GM19023 (cell line): ENCODE measurements around the gene GPR3.
"Not testable (repeated sequence)": the region's sequence is repeated elsewhere in the genome, so short reads cannot be mapped to it uniquely, and the experiment has no call there.

ENCODE experiments used
- ATAC-seq: cut with Tn5 transposase; IDR thresholded peaks from one replicate; pipeline ENCODE4 v1.9.1; 2021; ENCODE audit warnings: mild to moderate bottlenecking, moderate library complexity; ENCODE audit not compliant: unreplicated experiment

GPR3 gene

DNA sequence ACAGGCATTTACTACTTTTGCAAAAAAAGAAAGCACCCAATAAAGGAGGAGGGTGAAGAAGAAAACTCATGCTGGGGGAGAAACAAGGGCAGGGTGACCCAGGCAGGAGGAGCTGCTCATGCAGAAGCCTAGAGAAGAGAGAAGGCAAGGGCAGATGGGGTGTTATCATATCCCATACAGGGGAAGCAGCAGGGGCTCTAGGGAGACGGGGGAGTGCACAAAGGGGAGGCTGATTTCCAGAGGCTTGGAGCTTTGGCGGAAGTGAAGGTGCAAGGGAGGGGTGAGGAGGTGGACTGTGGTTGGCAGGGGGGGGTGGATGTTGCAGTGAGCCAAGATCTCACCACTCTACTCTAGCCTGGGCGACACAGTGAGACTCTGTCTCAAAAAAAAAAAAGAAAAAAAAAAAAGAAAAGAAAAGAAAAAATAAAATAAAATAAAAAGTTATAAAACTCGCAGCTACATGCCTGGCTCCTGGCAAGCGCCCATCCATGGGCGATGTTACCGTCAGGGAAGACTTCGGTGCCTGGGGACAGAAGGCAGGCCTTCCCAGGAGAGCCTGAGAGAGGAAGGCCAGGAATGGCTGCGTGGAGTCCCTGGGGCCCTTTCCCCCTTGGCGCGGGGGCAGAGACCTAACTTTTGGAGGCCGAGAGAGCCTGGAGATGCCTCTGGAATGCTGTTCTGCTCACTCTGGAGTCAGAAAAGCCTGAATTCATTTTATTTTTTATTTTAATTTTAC, 14.5 kb upstream of the GPR3 start:
- no peak for ATAC-seq

DNA sequence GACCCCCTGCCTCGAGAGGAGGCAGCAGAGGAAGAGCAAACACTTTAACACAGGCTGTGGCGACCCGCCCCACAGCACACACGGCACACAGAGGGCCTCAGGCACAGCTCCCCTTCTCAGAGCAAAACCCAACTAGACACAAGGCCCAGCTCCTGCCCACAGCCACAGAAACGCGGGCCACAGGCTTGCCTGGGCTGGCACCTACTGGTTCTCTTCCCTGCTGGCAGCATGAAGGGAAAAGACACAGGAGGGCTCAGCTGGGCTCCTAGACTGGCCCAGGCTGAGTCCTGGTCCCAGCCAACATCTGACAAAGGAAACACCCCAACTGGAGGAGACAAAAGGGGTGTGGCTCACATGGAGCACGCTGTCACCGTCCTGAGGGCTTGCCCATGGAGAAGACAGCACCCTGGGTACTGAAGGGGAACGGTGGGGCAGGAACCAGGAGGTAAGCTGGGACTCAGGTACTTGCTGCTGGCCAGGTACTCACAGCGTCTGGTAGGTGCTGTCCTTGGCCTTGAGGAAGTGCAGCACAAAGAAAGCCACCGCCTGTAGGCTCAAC, 12.8 kb upstream of the GPR3 start:
- no peak for ATAC-seq

DNA sequence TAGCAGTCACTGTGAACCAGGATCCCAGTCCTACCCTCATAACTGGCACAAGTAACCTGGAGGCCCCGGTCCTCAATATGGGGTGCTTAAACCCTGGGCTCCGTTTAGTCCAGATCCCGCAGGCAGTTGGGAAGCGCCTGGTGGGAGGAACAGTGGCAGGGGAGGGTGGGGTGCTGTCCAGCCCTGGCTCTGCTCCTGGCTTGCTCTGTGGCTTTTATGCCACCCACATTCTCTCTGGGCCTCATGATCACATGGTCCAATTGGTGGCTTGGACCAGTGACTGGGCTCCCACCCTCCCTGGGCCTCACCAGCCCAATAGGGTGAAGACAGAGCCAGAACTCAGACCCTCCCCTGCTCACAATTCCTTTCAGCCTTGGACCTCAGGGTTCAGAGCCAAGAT, 12.2 kb upstream of the GPR3 start:
- ATAC-seq, result no peak

DNA sequence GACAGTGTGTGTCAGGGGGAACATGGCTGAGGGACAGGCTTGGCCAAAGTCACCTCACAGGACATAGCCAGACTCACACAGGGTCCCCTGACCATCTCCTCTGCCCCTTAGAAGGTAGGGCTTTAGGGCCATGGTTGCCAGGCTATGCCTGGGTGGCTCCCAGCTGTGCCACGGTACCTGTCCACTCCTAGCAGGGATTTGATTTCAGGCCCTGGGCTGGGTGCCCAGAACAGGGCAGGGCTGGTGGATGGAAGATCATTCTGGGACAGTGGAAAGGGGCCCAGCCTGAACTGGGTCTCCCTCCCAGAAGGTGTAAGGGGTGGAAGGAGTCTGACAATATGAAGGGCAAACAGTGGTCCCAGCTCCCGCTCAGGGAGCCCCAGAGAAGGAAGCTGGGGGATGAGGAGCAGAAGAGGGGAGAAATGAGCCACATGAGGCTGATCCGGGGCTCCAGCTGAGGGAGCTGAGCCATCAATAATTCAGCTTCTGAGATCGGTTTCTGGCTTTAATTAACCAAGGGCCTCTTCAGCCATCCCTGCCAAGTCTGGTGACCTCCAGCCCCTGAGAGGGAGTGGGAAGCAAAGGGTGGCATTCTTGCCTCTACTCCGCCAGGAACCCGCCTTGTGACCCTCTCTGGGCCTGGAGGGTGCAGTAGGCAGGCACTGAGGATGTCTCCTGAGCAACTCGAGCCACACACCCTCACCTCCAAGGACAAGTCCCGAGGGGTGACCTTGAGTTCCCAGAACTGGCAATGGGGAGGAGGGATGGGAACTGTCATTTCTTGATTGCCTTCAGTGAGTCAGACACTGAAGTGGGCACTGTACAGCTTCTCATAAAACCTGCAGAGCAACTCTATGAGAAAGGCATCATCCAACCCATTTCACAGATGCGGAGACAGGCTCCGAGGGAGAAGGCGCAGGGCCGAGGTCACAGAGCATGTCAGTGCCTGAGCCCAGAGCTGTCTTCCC, 11.4 kb upstream of the GPR3 start:
- ATAC-seq, result no peak

DNA sequence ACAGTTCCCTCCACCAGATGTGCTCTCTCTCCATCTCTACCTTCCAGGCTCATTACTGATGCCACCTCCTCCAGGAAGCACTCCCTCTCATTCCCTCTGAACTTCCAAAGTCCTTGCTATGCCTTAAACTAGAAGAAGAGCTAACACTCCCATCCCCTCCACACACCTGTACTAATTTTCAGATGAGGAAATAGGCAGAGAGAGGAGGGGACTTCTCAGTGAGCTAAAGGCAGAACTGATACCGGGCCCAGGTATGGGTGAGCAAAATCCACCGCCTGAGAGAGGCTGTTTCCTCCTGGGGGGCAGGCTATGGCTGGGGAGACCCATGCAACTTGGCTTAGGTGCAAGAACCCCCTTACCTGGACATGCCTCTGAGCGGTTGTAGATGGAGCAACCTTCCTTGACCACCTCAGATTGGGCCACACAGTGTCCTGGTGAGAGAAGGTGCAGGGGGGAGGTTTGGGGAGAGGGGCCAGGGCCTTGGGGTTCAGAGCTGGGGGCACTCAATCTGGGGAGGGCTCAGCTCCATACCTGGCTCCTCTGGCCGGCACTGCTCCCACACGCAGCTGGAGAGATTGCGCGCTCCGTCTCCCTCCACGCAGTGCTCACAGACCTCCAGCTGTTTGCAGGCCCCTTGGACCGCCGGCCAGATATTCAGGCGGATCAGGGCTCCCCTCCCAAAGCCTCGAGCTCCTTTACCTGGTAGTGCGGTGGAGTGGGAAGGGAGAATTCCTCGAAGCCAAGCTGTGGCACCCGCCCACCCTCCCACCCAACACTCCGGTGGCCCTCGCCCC, 10.3 kb upstream of the GPR3 start:
- no peak for ATAC-seq

DNA sequence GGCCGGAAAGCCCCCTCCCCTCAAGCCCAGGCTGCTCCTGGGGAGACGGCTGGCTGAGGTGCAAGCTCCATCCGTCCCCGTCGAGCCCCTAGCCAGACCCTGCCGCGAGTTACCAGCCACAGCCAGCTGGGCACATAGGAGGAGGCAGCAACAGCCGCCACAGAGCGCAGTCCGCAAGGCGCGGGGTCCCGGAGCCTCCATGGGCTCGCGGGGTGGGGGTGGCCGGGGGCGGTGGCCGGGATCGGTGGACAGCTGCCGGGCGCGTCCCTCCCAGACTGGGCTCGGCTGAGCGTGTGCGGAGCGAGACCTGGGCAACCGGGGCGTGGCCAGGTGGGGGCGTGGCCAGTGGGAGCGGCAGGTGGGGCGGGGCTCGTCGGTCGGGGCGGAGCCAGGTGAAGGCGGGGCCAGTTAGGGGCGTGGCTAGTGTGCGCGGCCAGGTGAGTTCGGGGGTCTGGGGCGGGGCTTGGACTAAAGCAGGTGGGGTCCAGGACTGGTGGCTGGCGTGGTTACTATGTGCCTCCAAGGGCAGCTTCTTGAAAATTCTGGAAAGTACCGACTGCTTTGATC, 9.3 kb upstream of the GPR3 start, which contains the start of gene CD164L2:
Gene CD164L2, minus strand, starts transcription at position 295 of the 567 bp plus-strand sequence. Its CDS starts 94 bp downstream, at position 201.
- no peak for ATAC-seq

DNA sequence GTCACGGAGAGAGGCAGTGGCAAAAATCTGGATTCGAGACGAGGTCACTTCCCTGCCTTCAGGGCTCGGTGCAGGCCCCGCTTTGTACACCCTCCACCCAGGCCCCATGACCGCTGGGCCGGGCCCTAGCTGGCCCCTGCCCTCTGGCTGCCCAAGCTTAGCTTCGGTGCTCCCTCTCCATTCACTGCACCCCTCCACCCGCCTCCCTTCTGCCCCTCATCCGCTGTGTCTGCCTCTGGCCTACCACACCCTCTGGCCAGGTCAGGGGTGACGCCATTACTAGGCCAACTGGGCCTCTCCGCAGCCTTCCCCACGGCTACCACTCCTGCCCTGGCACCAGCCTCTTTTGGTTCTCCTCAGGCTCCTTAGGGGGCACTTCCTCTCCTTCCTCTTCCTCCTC, 8.8 kb upstream of the GPR3 start:
- ATAC-seq, result no peak

DNA sequence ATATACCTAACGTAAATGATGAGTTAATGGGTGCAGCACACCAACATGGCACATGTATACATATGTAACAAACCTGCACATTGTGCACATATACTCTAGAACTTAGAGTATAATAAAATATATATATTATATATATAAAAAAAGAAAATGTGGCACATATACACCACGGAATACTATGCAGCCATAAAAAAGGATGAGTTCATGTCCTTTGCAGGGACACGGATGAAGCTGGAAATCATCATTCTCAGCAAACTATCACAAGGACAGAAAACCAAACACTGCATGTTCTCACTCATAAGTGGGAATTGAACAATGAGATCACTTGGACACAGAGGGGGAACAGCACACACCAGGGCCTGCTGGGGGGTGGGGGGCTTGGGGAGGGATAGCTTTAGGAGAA, 7.6 kb upstream of the GPR3 start:
- ATAC-seq, result not testable (repeated sequence)

DNA sequence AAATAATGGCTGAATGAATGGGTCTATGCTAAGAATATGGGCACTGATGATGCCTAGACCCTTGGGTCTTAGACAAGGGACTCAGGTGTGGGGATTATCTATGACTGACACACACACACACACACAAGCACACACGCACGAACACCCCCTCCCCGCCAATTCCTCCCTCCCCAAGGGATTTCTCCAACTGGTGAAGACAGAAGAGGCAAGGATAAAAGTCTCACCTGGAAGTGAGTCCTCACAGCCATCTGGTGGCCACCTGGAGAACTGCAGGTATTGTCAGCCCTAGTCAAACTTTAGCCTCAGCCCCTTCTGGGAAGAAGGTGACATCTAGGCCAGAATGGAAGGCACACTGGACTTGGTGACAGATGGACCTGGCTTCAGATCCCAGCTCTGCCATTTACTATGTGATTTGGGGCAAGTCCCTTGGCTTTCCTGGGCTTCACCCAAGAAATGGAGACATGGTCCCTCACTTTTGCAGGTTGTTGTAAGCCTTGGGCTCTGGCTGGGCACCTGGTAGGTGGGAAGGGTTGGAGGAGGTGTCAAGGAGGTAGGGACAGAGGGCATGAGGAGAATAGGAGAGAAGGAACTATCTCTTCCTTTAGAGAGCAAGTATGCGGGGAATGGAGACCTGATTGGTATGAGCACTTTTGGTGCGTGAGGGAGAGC, 4.0 kb upstream of the GPR3 start:
- no peak for ATAC-seq

DNA sequence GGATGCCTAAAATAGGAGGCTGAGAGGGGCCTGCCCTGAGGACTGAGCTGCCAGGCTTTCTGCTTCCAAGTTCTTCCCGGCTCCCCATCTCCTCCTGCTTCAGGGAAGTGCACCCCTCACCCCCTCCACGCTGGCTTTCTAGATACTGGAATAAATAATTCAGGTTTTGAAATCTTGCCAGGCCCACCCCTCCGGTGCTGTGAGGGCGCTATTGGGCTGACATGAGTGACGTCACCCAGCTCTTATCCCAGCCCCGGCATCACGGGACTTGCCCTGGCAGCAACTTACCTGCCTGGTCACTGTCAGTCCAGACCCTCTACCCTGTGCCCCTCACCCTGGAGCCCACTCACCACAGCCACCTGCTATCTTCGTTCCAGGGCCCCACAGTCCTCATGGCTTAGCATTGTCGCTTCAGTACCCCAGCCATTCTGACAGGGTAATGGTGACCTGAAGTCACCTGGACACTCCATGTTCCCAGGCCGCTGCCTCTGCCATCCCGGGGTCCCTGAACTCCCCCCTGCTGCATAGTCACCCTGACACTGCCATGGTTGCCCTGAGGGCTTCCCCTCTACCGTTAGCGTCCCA, 819 bp upstream of the GPR3 start:
- no peak for ATAC-seq

DNA sequence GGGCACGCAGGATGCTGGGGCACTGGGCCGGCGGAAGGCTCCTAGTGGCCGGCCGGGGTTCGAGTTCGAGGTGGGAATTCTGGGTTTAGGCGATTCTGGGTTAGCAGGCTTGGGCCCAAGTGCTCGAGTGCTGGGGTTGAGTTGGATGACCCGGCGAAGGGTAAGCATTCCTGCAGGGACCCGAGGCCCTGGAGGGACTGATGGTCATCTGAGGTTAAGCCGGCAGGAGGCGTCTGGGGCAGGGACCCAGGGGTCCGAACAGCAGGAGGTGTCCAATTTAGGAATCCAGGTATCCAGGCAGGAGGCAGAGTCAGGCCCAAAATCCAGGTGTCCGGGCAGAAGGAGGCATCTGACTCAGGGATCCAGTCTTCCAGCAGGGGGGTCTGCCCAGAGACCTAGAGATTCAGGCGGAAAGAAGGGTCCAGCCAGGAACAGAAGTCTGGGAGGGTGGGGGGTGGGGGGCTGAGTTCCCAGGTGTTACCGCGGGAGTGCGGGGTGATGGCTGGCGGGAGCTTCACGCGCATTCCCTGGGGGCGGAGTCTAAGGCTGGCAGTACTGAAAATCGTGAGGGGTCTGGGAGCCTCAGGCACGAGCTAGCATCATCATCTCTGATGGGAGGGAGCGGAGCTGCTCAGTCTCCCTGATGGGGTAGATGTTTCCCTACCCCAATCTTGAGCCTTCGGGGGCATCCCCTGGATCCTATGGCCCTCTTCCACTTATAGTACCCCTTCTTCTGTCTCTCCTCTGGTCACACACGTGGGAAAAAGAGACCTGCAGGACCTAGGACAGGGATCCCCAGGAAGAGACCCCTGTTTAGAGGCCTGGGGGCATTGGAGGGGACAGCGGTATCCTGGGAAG, 585 bp downstream of the GPR3 start:
- no peak for ATAC-seq

DNA sequence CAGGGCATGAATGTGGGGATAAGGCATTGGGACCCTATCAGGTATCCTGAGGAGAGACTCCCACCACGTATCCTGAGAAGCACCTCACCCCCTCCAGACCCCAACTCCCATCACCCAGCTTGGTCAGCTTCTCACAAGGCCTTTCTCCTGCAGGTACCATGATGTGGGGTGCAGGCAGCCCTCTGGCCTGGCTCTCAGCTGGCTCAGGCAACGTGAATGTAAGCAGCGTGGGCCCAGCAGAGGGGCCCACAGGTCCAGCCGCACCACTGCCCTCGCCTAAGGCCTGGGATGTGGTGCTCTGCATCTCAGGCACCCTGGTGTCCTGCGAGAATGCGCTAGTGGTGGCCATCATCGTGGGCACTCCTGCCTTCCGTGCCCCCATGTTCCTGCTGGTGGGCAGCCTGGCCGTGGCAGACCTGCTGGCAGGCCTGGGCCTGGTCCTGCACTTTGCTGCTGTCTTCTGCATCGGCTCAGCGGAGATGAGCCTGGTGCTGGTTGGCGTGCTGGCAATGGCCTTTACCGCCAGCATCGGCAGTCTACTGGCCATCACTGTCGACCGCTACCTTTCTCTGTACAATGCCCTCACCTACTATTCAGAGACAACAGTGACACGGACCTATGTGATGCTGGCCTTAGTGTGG, 1.3 kb downstream of the GPR3 start:
- ATAC-seq, result no peak

DNA sequence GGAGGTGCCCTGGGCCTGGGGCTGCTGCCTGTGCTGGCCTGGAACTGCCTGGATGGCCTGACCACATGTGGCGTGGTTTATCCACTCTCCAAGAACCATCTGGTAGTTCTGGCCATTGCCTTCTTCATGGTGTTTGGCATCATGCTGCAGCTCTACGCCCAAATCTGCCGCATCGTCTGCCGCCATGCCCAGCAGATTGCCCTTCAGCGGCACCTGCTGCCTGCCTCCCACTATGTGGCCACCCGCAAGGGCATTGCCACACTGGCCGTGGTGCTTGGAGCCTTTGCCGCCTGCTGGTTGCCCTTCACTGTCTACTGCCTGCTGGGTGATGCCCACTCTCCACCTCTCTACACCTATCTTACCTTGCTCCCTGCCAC, 1.8 kb downstream of the GPR3 start:
- no peak for ATAC-seq

DNA sequence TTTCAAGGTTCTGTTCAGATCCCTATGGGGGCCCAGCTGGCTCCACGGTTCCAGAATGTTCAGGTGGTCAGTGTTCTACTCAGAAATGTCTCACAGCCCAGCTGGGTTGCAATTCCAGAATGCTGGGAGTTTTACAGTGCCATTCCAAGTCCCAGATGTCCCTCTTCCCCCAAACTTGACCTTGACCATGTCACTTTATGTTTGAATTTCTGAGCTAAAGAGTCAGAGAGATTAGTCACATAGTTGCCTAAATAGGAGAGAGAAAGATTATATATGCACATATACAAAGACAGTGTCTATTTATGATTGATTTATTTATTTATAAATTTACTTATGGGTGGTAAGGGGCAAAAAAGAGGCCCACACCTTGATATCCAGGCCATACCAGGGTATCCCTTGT, 2.5 kb downstream of the GPR3 start:
- ATAC-seq, result no peak

DNA sequence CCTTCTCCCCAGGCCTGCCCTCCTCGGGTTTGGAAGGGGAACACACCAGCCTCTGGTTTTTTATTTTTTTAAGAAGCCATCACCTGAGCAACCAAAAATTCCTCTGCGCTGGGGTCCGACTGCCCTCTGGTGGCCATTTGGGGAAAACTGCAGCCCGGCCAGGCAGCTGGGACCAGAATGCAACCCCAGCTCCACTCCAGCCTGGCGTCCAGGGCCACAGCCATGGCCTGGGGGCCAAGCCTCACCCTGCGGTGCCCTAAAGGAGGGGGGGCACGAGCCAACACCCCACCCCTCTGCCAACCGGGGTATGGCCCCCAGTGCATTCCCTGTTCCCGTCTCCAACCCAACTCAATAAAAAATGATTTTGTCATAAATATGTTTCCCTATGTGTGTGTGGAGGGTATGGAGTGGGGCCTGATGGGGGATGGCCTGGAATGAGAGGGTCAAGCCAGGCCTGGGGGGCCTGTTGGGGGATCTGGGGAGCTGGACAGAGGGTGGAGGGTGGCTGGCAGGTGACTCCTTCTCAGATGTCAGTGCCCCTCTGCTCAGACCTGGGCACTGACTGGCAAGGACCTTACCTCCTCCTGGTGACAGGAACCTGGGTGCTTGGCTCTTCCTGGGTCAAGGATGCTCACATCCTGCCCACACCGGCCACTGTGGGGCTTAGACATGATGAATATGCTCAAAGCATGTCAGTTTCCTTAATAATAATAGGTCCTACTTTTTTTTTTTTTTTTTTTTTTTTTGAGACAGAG, 3.2 kb downstream of the GPR3 start:
- no peak for ATAC-seq

DNA sequence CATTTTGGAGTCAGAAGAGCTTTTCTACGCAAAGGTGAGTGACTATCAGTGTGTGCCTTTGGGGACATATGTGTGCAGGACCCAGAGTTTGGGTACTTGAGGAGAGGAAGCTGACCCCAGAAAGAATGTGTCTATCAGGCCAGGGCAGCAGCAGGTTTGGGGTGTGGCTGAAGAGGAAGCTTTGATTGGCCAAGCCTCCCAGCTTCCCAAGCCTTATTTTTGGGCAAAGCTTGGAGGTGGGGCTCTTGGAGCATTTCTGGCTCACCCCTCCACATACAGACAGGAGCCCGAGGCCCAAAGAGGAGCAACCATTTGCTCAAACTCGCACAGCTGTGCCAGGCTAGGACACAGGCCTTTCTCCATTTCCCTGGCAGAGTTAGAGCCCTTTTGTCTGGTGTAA, 4.7 kb downstream of the GPR3 start:
- no peak for ATAC-seq

DNA sequence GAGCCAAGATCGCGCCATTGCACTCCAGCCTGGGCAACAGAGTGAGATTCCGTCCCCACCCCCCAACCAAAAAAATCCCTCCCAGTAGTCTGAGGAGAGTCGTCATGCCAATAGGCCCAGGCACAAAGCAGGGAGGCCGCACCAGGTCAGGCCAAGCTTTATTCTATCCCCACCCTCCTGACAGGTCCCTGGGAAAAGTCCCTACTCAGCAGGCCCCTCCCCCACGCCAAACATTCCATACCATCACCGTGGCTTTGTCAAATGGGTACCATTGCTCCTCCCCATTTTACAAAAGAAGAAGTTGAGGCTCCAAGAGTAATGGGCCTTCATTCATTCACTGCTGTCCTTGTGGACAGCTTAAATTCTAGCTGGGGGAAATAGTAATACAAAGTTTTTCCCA, 5.3 kb downstream of the GPR3 start:
- ATAC-seq, result no peak
